ENCODE data around the gene ARHGEF1. TPM values are rescaled to one million over a fixed set of nuclear protein-coding genes. Genes with fewer than 3 reads are reported as not detected.
A peak's percentile ranks its signal among the peaks of the same experiment; 100 is the strongest.

ARHGEF1 gene
- total RNA-seq, 4 donors from 2014 or later = 54.5 to 71.8 (median 59.7) TPM

- intact Hi-C loops (cut with DNase I) = loop anchor here (5.0 kb wide), 1 partner anchor 90 kb away; no protein-coding TSS in a partner anchor
Observed at GRCh38 chr19:41861846-41862245, 21.1 kb upstream of the ARHGEF1 start.

GRCh38 chr19:41862445-41862986 lies 20.5 kb upstream of the ARHGEF1 start:
- WGBS = 69% methylated on average over 2 of the region's 2 CpGs
- Histone ChIP-seq H3K27me3 (no peaks in the 10 kb centered on the region), H3K9me3 (no peaks in the 10 kb centered on the region), H3K36me3 (peaks cover 25 to 66% (median 62%) of the 10 kb centered on the region in 4 donors), H3K4me1 (peaks cover 29 to 72% (median 50%) of the 10 kb centered on the region in 4 donors), H3K4me3 (no peak overlapping the region), H3K27ac (replicated peaks in 1 of 4) (no peak overlapping the region)
- TF ChIP-seq CTCF (IDR thresholded peaks at IDR 0.05) (no peak), EP300 (IDR thresholded peaks at IDR 0.05) (no peak), POLR2AphosphoS5 (IDR thresholded peaks at IDR 0.05) (no peak), POLR2A (IDR thresholded peaks at IDR 0.05; ENCODE audit: low read depth) (no peak)
- no peak for DNase-seq (ENCODE audit: extremely low spot score)
- intact Hi-C loops (cut with DNase I) = loop anchor here (5.0 kb wide), 1 partner anchor 90 kb away; no protein-coding TSS in a partner anchor

More at GRCh38 chr19:41861846-41862245, 21.1 kb upstream of the ARHGEF1 start:
- Histone ChIP-seq H3K9me3 (no peaks in the 10 kb centered on the region), H3K4me3 (peak overlapping the region in 1 of 4 donors; percentile 99), H3K36me3 (peaks cover 25 to 59% (median 56%) of the 10 kb centered on the region in 4 donors), H3K27me3 (peaks cover 0 to 1% (median 0%) of the 10 kb centered on the region in 4 donors), H3K4me1 (peaks cover 29 to 68% (median 50%) of the 10 kb centered on the region in 4 donors), H3K27ac (replicated peaks in 1 of 4) (no peak overlapping the region)
- DNase-seq (ENCODE audit: extremely low spot score) = no peak
- WGBS = 74% methylated on average over 9 of the region's 9 CpGs
- no peak for TF ChIP-seq CTCF (IDR thresholded peaks at IDR 0.05)
- TF ChIP-seq EP300 (IDR thresholded peaks at IDR 0.05) = no peak
- TF ChIP-seq POLR2A (IDR thresholded peaks at IDR 0.05; ENCODE audit: low read depth) = no peak
- no peak for TF ChIP-seq POLR2AphosphoS5 (IDR thresholded peaks at IDR 0.05)

- DNase-seq (ENCODE audit: extremely low spot score) = no peak
- Histone ChIP-seq H3K36me3 (peaks cover 25 to 74% (median 68%) of the 10 kb centered on the region in 4 donors), H3K27ac (replicated peaks in 1 of 4) (no peak overlapping the region), H3K4me1 (peaks cover 29 to 79% (median 53%) of the 10 kb centered on the region in 4 donors), H3K27me3 (no peaks in the 10 kb centered on the region), H3K4me3 (no peak overlapping the region), H3K9me3 (no peaks in the 10 kb centered on the region)
- intact Hi-C loops (cut with DNase I) = loop anchor here (5.0 kb wide), 1 partner anchor 89 kb away; no protein-coding TSS in a partner anchor
- 78% methylated on average over 11 of the region's 11 CpGs for WGBS
- no peak for TF ChIP-seq CTCF (IDR thresholded peaks at IDR 0.05)
- no peak for TF ChIP-seq POLR2AphosphoS5 (IDR thresholded peaks at IDR 0.05)
Observed at GRCh38 chr19:41863209-41863931, 19.6 kb upstream of the ARHGEF1 start.

GRCh38 chr19:41864374-41864773 lies 18.6 kb upstream of the ARHGEF1 start:
- Histone ChIP-seq H3K4me3 (no peak overlapping the region), H3K27ac (replicated peaks in 1 of 4) (no peak overlapping the region), H3K27me3 (no peaks in the 10 kb centered on the region), H3K36me3 (peaks cover 31 to 84% (median 78%) of the 10 kb centered on the region in 4 donors), H3K9me3 (no peaks in the 10 kb centered on the region), H3K4me1 (peaks cover 29 to 74% (median 51%) of the 10 kb centered on the region in 4 donors)
- 89% methylated on average over 5 of the region's 5 CpGs for WGBS
- TF ChIP-seq EP300 (IDR thresholded peaks at IDR 0.05) (no peak), POLR2AphosphoS5 (IDR thresholded peaks at IDR 0.05) (no peak), POLR2A (IDR thresholded peaks at IDR 0.05; ENCODE audit: low read depth) (no peak)
- intact Hi-C loops (cut with DNase I) = loop anchor here (5.0 kb wide), 1 partner anchor 88 kb away; no protein-coding TSS in a partner anchor
- no peak for DNase-seq (ENCODE audit: extremely low spot score)

- H3K27me3 ChIP-seq = no peaks in the 10 kb centered on the region
- H3K4me1 ChIP-seq = peaks cover 26 to 65% (median 43%) of the 10 kb centered on the region in 4 donors
- no peak for DNase-seq (ENCODE audit: extremely low spot score)
- TF ChIP-seq POLR2AphosphoS5 (IDR thresholded peaks at IDR 0.05) = no peak
- no peak for TF ChIP-seq EP300 (IDR thresholded peaks at IDR 0.05)
- no peak for TF ChIP-seq POLR2A (IDR thresholded peaks at IDR 0.05; ENCODE audit: low read depth)
- TF ChIP-seq CTCF (IDR thresholded peaks at IDR 0.05) = no peak
- no peak overlapping the region for H3K4me3 ChIP-seq
- H3K36me3 ChIP-seq = peaks cover 35 to 98% (median 93%) of the 10 kb centered on the region in 4 donors
- no peaks in the 10 kb centered on the region for H3K9me3 ChIP-seq
- H3K27ac ChIP-seq (replicated peaks in 1 of 4) = no peak overlapping the region
- intact Hi-C loops (cut with DNase I) = no loop called here
- WGBS = 78% methylated on average over 3 of the region's 3 CpGs
Observed at GRCh38 chr19:41866284-41866683, 16.7 kb upstream of the ARHGEF1 start.
